Osteocyte (in vitro differentiated cells): ENCODE measurements around the gene CCR4. TPM values are rescaled to one million over a fixed set of nuclear protein-coding genes. Genes with fewer than 3 reads are reported as not detected.

ENCODE experiments used
- DNase-seq: peaks from one replicate; pipeline ENCODE4 v3.0.0; 2021; ENCODE audit warnings: mixed read lengths; ENCODE audit not compliant: unreplicated experiment; ENCODE audit errors: extremely low spot score
- H3K27ac Mint-ChIP-seq: one replicate; pipeline ENCODE4 v1.8.0; 2021; ENCODE audit warnings: mild to moderate bottlenecking, mixed read lengths; ENCODE audit not compliant: unreplicated experiment
- H3K27me3 Mint-ChIP-seq: one replicate; pipeline ENCODE4 v1.8.0; 2021; ENCODE audit warnings: mixed read lengths; ENCODE audit not compliant: unreplicated experiment
- H3K36me3 Mint-ChIP-seq: one replicate; pipeline ENCODE4 v1.8.0; 2021; ENCODE audit warnings: mixed read lengths; ENCODE audit not compliant: unreplicated experiment
- H3K4me1 Mint-ChIP-seq: one replicate; pipeline ENCODE4 v1.8.0; 2021; ENCODE audit warnings: mixed read lengths; ENCODE audit not compliant: unreplicated experiment
- H3K4me3 Mint-ChIP-seq: one replicate; pipeline ENCODE4 v1.8.0; 2021; ENCODE audit warnings: mild to moderate bottlenecking, moderate library complexity, mixed read lengths; ENCODE audit not compliant: unreplicated experiment
- H3K9me3 Mint-ChIP-seq: one replicate; pipeline ENCODE4 v1.8.0; 2021; ENCODE audit warnings: mixed read lengths; ENCODE audit not compliant: unreplicated experiment
- total RNA-seq: library from RNA; stranded (reverse); gene quantifications from 2 replicates; pipeline ENCODE4 v1.2.1, GENCODE V29; 2021
- TF ChIP-seq, protein P1 (sequence below): fragments of 200-600 bp; sonication (generic); IDR thresholded peaks from 2 replicates; pipeline ENCODE4 v1.5.0; 2021; ENCODE audit warnings: antibody characterized with exemption, mild to moderate bottlenecking, moderate library complexity

The CCR4 gene
- total RNA-seq, 1 donor from 2014 or later: not detected

DNA sequence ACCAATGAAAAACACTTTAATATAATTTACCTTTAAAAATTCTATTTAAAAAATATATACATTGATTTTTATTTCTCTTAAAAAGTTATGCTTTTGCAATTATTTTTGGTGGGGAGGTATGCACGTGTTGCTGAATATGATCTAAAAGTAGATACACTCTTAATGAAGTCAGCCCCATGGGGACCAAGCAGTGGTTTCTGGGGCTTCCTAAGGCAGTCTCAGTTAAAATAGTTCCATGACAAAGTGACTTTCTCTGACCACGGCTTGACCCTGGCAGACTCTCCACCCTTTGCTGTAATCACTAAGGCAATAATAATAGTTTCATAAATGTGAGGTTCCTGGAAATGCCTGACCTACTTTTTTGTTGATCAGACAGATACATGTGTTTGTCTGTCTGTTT is 50.4 kb downstream of the CCR4 start:
- peaks cover 38% of the 10 kb centered on the region for H3K36me3 Mint-ChIP-seq
- H3K27me3 Mint-ChIP-seq: no peaks in the 10 kb centered on the region
- H3K4me1 Mint-ChIP-seq: peaks cover 8% of the 10 kb centered on the region
- H3K9me3 Mint-ChIP-seq: no peaks in the 10 kb centered on the region
- TF ChIP-seq, protein P1, sequence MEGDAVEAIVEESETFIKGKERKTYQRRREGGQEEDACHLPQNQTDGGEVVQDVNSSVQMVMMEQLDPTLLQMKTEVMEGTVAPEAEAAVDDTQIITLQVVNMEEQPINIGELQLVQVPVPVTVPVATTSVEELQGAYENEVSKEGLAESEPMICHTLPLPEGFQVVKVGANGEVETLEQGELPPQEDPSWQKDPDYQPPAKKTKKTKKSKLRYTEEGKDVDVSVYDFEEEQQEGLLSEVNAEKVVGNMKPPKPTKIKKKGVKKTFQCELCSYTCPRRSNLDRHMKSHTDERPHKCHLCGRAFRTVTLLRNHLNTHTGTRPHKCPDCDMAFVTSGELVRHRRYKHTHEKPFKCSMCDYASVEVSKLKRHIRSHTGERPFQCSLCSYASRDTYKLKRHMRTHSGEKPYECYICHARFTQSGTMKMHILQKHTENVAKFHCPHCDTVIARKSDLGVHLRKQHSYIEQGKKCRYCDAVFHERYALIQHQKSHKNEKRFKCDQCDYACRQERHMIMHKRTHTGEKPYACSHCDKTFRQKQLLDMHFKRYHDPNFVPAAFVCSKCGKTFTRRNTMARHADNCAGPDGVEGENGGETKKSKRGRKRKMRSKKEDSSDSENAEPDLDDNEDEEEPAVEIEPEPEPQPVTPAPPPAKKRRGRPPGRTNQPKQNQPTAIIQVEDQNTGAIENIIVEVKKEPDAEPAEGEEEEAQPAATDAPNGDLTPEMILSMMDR: no peak
- no peak for DNase-seq
- H3K27ac Mint-ChIP-seq: no peak overlapping the region
- no peak overlapping the region for H3K4me3 Mint-ChIP-seq

DNA sequence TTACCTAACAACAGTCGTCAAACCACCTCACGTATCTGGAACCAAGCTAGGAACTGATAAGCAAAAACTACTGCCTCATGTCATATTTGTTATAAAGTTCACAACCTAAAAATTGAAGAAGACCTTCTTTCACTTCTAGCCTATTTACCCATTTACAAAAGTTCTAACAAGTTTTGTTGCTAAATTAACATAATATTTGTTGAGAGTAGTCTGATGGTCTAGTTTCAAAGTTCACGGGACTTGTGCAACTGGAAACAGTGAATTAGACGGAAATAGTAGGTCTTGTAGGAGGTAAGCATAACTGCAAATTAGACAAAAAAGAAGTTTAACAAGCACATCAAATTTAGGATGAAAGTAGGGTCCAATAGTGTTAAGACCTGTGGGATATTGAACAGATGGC is 51.9 kb downstream of the CCR4 start:
- no peak for DNase-seq
- H3K9me3 Mint-ChIP-seq: no peaks in the 10 kb centered on the region
- H3K4me3 Mint-ChIP-seq: no peak overlapping the region
- peaks cover 43% of the 10 kb centered on the region for H3K36me3 Mint-ChIP-seq
- H3K27ac Mint-ChIP-seq: no peak overlapping the region
- TF ChIP-seq, protein P1: no peak
- no peaks in the 10 kb centered on the region for H3K27me3 Mint-ChIP-seq
- H3K4me1 Mint-ChIP-seq: peaks cover 8% of the 10 kb centered on the region

DNA sequence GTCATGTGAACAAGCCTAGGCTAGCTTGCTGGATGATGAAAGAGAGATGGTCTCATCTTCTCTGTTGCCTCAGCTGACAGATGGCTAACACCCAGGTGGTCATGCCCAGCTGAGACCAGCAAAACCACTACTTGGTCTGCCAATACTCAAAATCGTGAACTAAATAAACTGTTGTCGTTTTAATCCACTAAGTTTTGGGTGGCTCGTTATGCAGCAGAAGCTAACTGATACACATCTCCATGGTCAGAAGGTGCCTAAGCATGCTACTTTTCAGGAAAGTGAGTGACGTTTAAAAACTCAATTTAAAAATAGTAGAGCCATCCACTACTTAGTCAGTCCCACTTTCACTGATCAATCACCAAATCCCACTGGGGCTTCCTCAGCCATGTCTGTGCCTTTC is 52.8 kb downstream of the CCR4 start:
- Mint-ChIP-seq H3K27ac (no peak overlapping the region), H3K4me1 (peaks cover 8% of the 10 kb centered on the region), H3K4me3 (no peak overlapping the region), H3K9me3 (no peaks in the 10 kb centered on the region), H3K36me3 (peaks cover 45% of the 10 kb centered on the region), H3K27me3 (no peaks in the 10 kb centered on the region)
- DNase-seq: no peak
- TF ChIP-seq, protein P1: no peak

DNA sequence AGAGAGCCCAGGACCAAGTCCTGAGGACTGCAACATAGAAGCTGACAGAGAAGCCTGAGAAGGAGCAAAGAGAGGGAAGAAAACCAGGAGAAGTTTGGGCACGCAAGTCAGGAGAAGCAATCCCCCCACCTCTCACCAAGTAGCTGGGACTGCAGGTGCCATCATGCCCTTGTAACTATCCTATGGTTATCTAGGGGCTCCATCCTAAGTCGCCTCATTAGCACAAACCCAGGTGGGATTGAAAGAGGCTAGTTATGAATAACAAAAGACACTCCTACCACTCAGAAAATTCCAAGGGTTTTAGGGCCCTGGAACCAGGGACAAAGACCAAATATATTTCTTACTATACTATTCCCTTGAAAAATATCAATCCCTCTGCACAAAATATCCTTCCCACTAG is 53.5 kb downstream of the CCR4 start:
- peaks cover 8% of the 10 kb centered on the region for H3K4me1 Mint-ChIP-seq
- no peak overlapping the region for H3K27ac Mint-ChIP-seq
- H3K4me3 Mint-ChIP-seq: no peak overlapping the region
- H3K36me3 Mint-ChIP-seq: peaks cover 46% of the 10 kb centered on the region
- DNase-seq: no peak
- TF ChIP-seq, protein P1: no peak
- no peaks in the 10 kb centered on the region for H3K9me3 Mint-ChIP-seq
- no peaks in the 10 kb centered on the region for H3K27me3 Mint-ChIP-seq

Other genes with a start within 250 kb of the CCR4 start
- 0.05 TPM in 1 of 2 replicates, not detected in the other for gene TRIM71, start 133.6 kb upstream of the CCR4 start, total RNA-seq
- gene GLB1, start 145.5 kb downstream of the CCR4 start, total RNA-seq: 90.4 and 122 TPM in 2 replicates
- 10.0 and 10.3 TPM in 2 replicates for gene TMPPE, start 145.5 kb downstream of the CCR4 start, total RNA-seq
- gene CRTAP, start 162.4 kb downstream of the CCR4 start, total RNA-seq: 308 and 332 TPM in 2 replicates